K562 (cell line): ENCODE measurements around the gene CNTF. TPM values are rescaled to one million over a fixed set of nuclear protein-coding genes. Genes with fewer than 3 reads are reported as not detected.

Source experiments
- CUX1 ChIP-seq: fragments of 200-800 bp; sonication (Bioruptor generic); IDR thresholded peaks from 2 replicates; pipeline ENCODE4 v1.6.1; 2016; ENCODE audit warnings: missing genetic modification characterization, missing compliant biosample characterization
- ETV5 ChIP-seq: sonication (generic); formaldehyde crosslinking; IDR thresholded peaks from 2 replicates; pipeline ENCODE4 v1.4.0; 2020; ENCODE audit warnings: low read depth, mild to moderate bottlenecking, missing genetic modification reagents
- HSF4 ChIP-seq: fragments of 250-450 bp; sonication (Bioruptor Pico); IDR thresholded peaks from 2 replicates; pipeline ENCODE4 v2.1.2; 2022; ENCODE audit warnings: mild to moderate bottlenecking, moderate library complexity, borderline replicate concordance
- MBD1 ChIP-seq: fragments of 250-450 bp; sonication (Bioruptor Pico); IDR thresholded peaks from 2 replicates; pipeline ENCODE4 v1.8.0; 2022; ENCODE audit warnings: inconsistent platforms
- MCM5 ChIP-seq: fragments of 450-650 bp; IDR thresholded peaks from 2 replicates; pipeline ENCODE4 v1.6.1; 2016; ENCODE audit warnings: low read depth
- MTA3 ChIP-seq: fragments of 450-650 bp; formaldehyde crosslinking; IDR thresholded peaks from 2 replicates; pipeline ENCODE4 v1.6.1; 2017; ENCODE audit warnings: mild to moderate bottlenecking, borderline replicate concordance
- MXD1 ChIP-seq: fragments of 250-450 bp; sonication (Bioruptor Pico); IDR thresholded peaks from 2 replicates; pipeline ENCODE4 v1.8.0; 2021; ENCODE audit warnings: borderline replicate concordance, mild to moderate bottlenecking, moderate library complexity; ENCODE audit not compliant: poor library complexity, severe bottlenecking
- NFE2 ChIP-seq: IDR thresholded peaks from 2 replicates; pipeline ENCODE4 v1.6.1; 2014; ENCODE audit warnings: antibody characterized with exemption, low read depth
- NFYB ChIP-seq: IDR thresholded peaks from 2 replicates; pipeline ENCODE4 v1.6.1; 2011; ENCODE audit warnings: mild to moderate bottlenecking, moderate library complexity; ENCODE audit not compliant: insufficient read length; ENCODE audit errors: extremely low read depth
- POLR2A ChIP-seq: fragments of 450-650 bp; conservative IDR thresholded peaks from 2 replicates; pipeline ENCODE4 v1.6.1; 2016
- PRPF4 ChIP-seq: fragments of 200-400 bp; formaldehyde crosslinking; IDR thresholded peaks from one replicate; pipeline ENCODE4 v1.6.1; 2017; ENCODE audit warnings: low read length, low read depth, mild to moderate bottlenecking; ENCODE audit not compliant: insufficient read depth, poor library complexity, severe bottlenecking
- RBM15 ChIP-seq: fragments of 200-400 bp; formaldehyde crosslinking; IDR thresholded peaks from 2 replicates; pipeline ENCODE4 v1.6.1; 2018; ENCODE audit warnings: mild to moderate bottlenecking, low read length, moderate library complexity; ENCODE audit not compliant: insufficient read depth
- SMARCB1 ChIP-seq: IDR thresholded peaks from 2 replicates; pipeline ENCODE4 v1.6.1; 2011; ENCODE audit warnings: improper control_type of control experiment, low read depth; ENCODE audit not compliant: insufficient read length
- TCF7 ChIP-seq: sonication (generic); IDR thresholded peaks from 2 replicates; pipeline ENCODE4 v1.6.1; 2016; ENCODE audit warnings: antibody characterized with exemption, borderline replicate concordance
- TRIM28 ChIP-seq: fragments of 450-650 bp; IDR thresholded peaks from 2 replicates; pipeline ENCODE4 v1.6.1; 2017
- ZBTB43 ChIP-seq: sonication (generic); formaldehyde crosslinking; IDR thresholded peaks from 2 replicates; pipeline ENCODE4 v1.8.0; 2023; ENCODE audit warnings: mild to moderate bottlenecking, missing genetic modification reagents
- ZC3H4 ChIP-seq: sonication (generic); formaldehyde crosslinking; IDR thresholded peaks from 2 replicates; pipeline ENCODE4 v1.9.0; 2021; ENCODE audit warnings: missing genetic modification reagents, borderline replicate concordance
- ZNF436 ChIP-seq: fragments of 250-450, 450-650 bp; sonication (Bioruptor Pico); formaldehyde crosslinking; IDR thresholded peaks from 2 replicates; pipeline ENCODE4 v1.7.0; 2020; ENCODE audit warnings: mild to moderate bottlenecking
- polyA plus RNA-seq, 8 experiments: library from polyadenylated mRNA; depleted of rRNA in 4 of 8; stranded (reverse) in 5 of 8; unstranded in 3 of 8; fragments of >200 nt; fragmentation: Nextera tagmentation in 2 of 8; fragmentation: Illumina TruSeq in 1 of 8; extraction: Ambion mirVana in 2 of 8; extraction: Trizol in 1 of 8; gene quantifications; 2 replicates each; pipeline versions ENCODE4 v1.2.1 to v1.2.3, GENCODE V29; 2011 to 2014; ENCODE audit warnings: inconsistent platforms in 1 of 8, missing spikeins in 1 of 8
- total RNA-seq, 7 experiments: library from RNA; depleted of rRNA in 6 of 7; stranded (reverse); fragments of >200 nt in 6 of 7; fragmentation: Illumina TruSeq in 2 of 7; extraction: Trizol in 2 of 7; gene quantifications; 2 replicates each; pipeline versions ENCODE4 v1.2.1 to v1.2.3, GENCODE V29; 2011 to 2021; ENCODE audit warnings: low replicate concordance in 1 of 7

The CNTF gene
- total and polyA plus RNA-seq, 9 of the 15 experiments (the other 6 are each of a cell fraction or from before 2014, with no cell fraction given): 0.17 to 5.0 (median 2.3) TPM

GRCh38 chr11:58579192-58580129 lies 43.0 kb upstream of the CNTF start (continued):
- TF ChIP-seq ZBTB43 (CRISPR knock-in tag): no peak
- TF ChIP-seq HSF4 (CRISPR knock-in tag): no peak
- no peak for TF ChIP-seq NFYB
- TF ChIP-seq MXD1 (CRISPR knock-in tag): peak; percentile 59
- no peak for TF ChIP-seq SMARCB1
- no peak for TF ChIP-seq TCF7
- TF ChIP-seq ZNF436 (CRISPR knock-in tag): no peak
- TF ChIP-seq MBD1 (CRISPR knock-in tag): no peak
- no peak for TF ChIP-seq CUX1 (CRISPR knock-in tag)
- no peak for TF ChIP-seq NFE2
- TF ChIP-seq PRPF4: peak; percentile 6
- peak; percentile 79; the same call in 1 of the 2 replicates for TF ChIP-seq TRIM28
- no peak; the same call in 1 of the 2 replicates for TF ChIP-seq ZC3H4 (CRISPR knock-in tag)
- peak; percentile 95 for TF ChIP-seq ETV5 (CRISPR knock-in tag)
- TF ChIP-seq MCM5: no peak
- peak; percentile 88 for TF ChIP-seq POLR2A
- TF ChIP-seq MTA3: peak; percentile 99
- TF ChIP-seq RBM15: no peak
